Measurements from ENCODE around the gene DBF4.
"Not testable (repeated sequence)": the region's sequence is repeated elsewhere in the genome, so short reads cannot be mapped to it uniquely, and the experiment has no call there.

- not testable (repeated sequence) for TF ChIP-seq CTCF (conservative IDR thresholded peaks at IDR 0.05; ENCODE audit: low read length); EZH2phosphoT487 (IDR thresholded peaks at IDR 0.05; ENCODE audit: borderline replicate concordance)
Measured at GRCh38 chr7:87907136-87907906, 31.0 kb downstream of the DBF4 start.
